CD8-positive, alpha-beta memory T cell (primary cell): ENCODE results near the gene SULF2. TPM values are rescaled to one million over a fixed set of nuclear protein-coding genes. Genes with fewer than 3 reads are reported as not detected.

Source experiments
- CTCF ChIA-PET: fragments of 350-600 bp; sonication (Branson Sonifier 250); formaldehyde crosslinking; loops from one replicate; lab custom pipeline; 2021; ENCODE audit warnings: antibody characterized with exemption; lab: Charles Lee
- POLR2A ChIA-PET: fragments of 350-600 bp; sonication (Branson Sonifier 250); formaldehyde crosslinking; loops from one replicate; lab custom pipeline; 2021; ENCODE audit warnings: antibody characterized with exemption; lab: Charles Lee
- DNase-seq, 5 donors: peaks; one replicate each; pipeline versions ENCODE4 v3.0.0 to v3.0.0-alpha.2; 2020 to 2022; ENCODE audit warnings: mixed read lengths in 1 of 5
- H3K27ac ChIP-seq: one replicate; pipeline ENCODE4 v1.7.0; 2013; ENCODE audit warnings: low read depth, mild to moderate bottlenecking, low read length, moderate library complexity
- H3K27me3 ChIP-seq: 2 replicates; pipeline ENCODE4 v1.7.0; 2013; ENCODE audit warnings: low read length, mild to moderate bottlenecking; ENCODE audit not compliant: insufficient read depth, poor library complexity, severe bottlenecking
- H3K36me3 ChIP-seq: 2 replicates; pipeline ENCODE4 v1.7.0; 2013; ENCODE audit warnings: mild to moderate bottlenecking, low read length, moderate library complexity; ENCODE audit not compliant: insufficient read depth
- H3K4me1 ChIP-seq: 2 replicates; pipeline ENCODE4 v1.7.0; 2013; ENCODE audit warnings: mild to moderate bottlenecking, low read length, moderate library complexity; ENCODE audit not compliant: insufficient read depth
- H3K4me3 ChIP-seq: 2 replicates; pipeline ENCODE4 v1.7.0; 2013; ENCODE audit warnings: mild to moderate bottlenecking, low read length
- H3K9me3 ChIP-seq: 2 replicates; pipeline ENCODE4 v1.7.0; 2013; ENCODE audit warnings: mild to moderate bottlenecking, low read length
- H3K27ac Mint-ChIP-seq, 8 donors: one replicate each; pipeline ENCODE4 v1.8.0; 2020 to 2021; ENCODE audit warnings: mixed read lengths in 8 of 8, mild to moderate bottlenecking in 6 of 8, inconsistent platforms in 3 of 8, moderate library complexity in 3 of 8
- H3K27me3 Mint-ChIP-seq, 2 donors: one replicate each; pipeline ENCODE4 v1.8.0; 2020 to 2021; ENCODE audit warnings: mixed read lengths in 2 of 2, mild to moderate bottlenecking in 1 of 2, moderate library complexity in 1 of 2
- H3K36me3 Mint-ChIP-seq, 3 donors: one replicate each; pipeline ENCODE4 v1.8.0; 2020 to 2021; ENCODE audit warnings: mixed read lengths in 3 of 3, inconsistent platforms in 1 of 3, mild to moderate bottlenecking in 1 of 3
- H3K4me1 Mint-ChIP-seq, 3 donors: one replicate each; pipeline ENCODE4 v1.8.0; 2020 to 2021; ENCODE audit warnings: mixed read lengths in 3 of 3, inconsistent platforms in 1 of 3, mild to moderate bottlenecking in 1 of 3
- H3K4me3 Mint-ChIP-seq, 7 donors: one replicate each; pipeline ENCODE4 v1.8.0; 2020 to 2021; ENCODE audit warnings: mixed read lengths in 7 of 7, mild to moderate bottlenecking in 6 of 7, moderate library complexity in 4 of 7, inconsistent platforms in 2 of 7
- H3K9me3 Mint-ChIP-seq, 5 donors: one replicate each; pipeline ENCODE4 v1.8.0; 2020 to 2022; ENCODE audit warnings: mixed read lengths in 5 of 5, mild to moderate bottlenecking in 3 of 5, moderate library complexity in 2 of 5, inconsistent platforms in 1 of 5
- polyA plus RNA-seq: library from polyadenylated mRNA; unstranded; fragments of 300-500 nt; fragmentation: Illumina TruSeq; gene quantifications from one replicate; pipeline ENCODE4 v1.2.3, GENCODE V29; 2021
- total RNA-seq, 2 experiments: library from RNA; stranded (reverse); gene quantifications; one replicate each; pipeline ENCODE4 v1.2.3, GENCODE V29; 2021

SULF2 gene
- total and polyA plus RNA-seq, 3 experiments from 2014 or later: 0.28 to 1.4 (median 1.1) TPM

- POLR2A ChIA-PET: no interaction called here
- peaks cover 17 to 28% of the 10 kb centered on the region in 2 donors for H3K27me3 Mint-ChIP-seq
- no peak overlapping the region for H3K27ac ChIP-seq
- H3K27ac Mint-ChIP-seq: no peak overlapping the region
- no peak overlapping the region for H3K4me3 Mint-ChIP-seq
- H3K4me1 Mint-ChIP-seq: no peaks in the 10 kb centered on the region
- peaks cover 0 to 3% (median 0%) of the 10 kb centered on the region in 5 donors for H3K9me3 Mint-ChIP-seq
- no peak for DNase-seq
- no peaks in the 10 kb centered on the region for H3K27me3 ChIP-seq
- no peaks in the 10 kb centered on the region for H3K36me3 Mint-ChIP-seq
- no peaks in the 10 kb centered on the region for H3K36me3 ChIP-seq
- H3K9me3 ChIP-seq: no peaks in the 10 kb centered on the region
- CTCF ChIA-PET: no interaction called here
- H3K4me3 ChIP-seq: no peak overlapping the region
- H3K4me1 ChIP-seq: no peaks in the 10 kb centered on the region
Observed at GRCh38 chr20:47778398-47779354, 6.6 kb downstream of the SULF2 start.

GRCh38 chr20:47777220-47777619 is 8.1 kb downstream of the SULF2 start:
- Mint-ChIP-seq H3K4me3 (peak overlapping the region in 1 of 7 donors; percentile 65), H3K36me3 (no peaks in the 10 kb centered on the region), H3K27ac (no peak overlapping the region), H3K27me3 (peaks cover 10 to 14% of the 10 kb centered on the region in 2 donors), H3K4me1 (no peaks in the 10 kb centered on the region), H3K9me3 (peaks cover 0 to 3% (median 0%) of the 10 kb centered on the region in 5 donors)
- H3K4me1 ChIP-seq: no peaks in the 10 kb centered on the region
- no peak overlapping the region for H3K4me3 ChIP-seq
- DNase-seq: no peak
- no peaks in the 10 kb centered on the region for H3K9me3 ChIP-seq
- H3K27ac ChIP-seq: no peak overlapping the region
- ChIA-PET CTCF (no interaction called here), POLR2A (no interaction called here)
- H3K36me3 ChIP-seq: no peaks in the 10 kb centered on the region
- H3K27me3 ChIP-seq: no peaks in the 10 kb centered on the region

GRCh38 chr20:47776639-47777038 is 8.6 kb downstream of the SULF2 start:
- no peaks in the 10 kb centered on the region for H3K27me3 ChIP-seq
- H3K36me3 Mint-ChIP-seq: no peaks in the 10 kb centered on the region
- H3K4me3 ChIP-seq: no peak overlapping the region
- ChIA-PET POLR2A (no interaction called here), CTCF (no interaction called here)
- H3K27ac ChIP-seq: no peak overlapping the region
- peaks cover 9 to 10% of the 10 kb centered on the region in 2 donors for H3K27me3 Mint-ChIP-seq
- no peaks in the 10 kb centered on the region for H3K4me1 ChIP-seq
- no peaks in the 10 kb centered on the region for H3K4me1 Mint-ChIP-seq
- no peaks in the 10 kb centered on the region for H3K36me3 ChIP-seq
- H3K9me3 ChIP-seq: no peaks in the 10 kb centered on the region
- H3K4me3 Mint-ChIP-seq: no peak overlapping the region
- H3K9me3 Mint-ChIP-seq: peaks cover 0 to 3% (median 0%) of the 10 kb centered on the region in 5 donors
- no peak overlapping the region for H3K27ac Mint-ChIP-seq
- no peak for DNase-seq

- Mint-ChIP-seq H3K36me3 (no peaks in the 10 kb centered on the region), H3K27me3 (peaks cover 6 to 10% of the 10 kb centered on the region in 2 donors), H3K27ac (no peak overlapping the region), H3K9me3 (peaks cover 0 to 3% (median 0%) of the 10 kb centered on the region in 5 donors), H3K4me3 (no peak overlapping the region), H3K4me1 (no peaks in the 10 kb centered on the region)
- H3K27ac ChIP-seq: no peak overlapping the region
- no peaks in the 10 kb centered on the region for H3K4me1 ChIP-seq
- DNase-seq: no peak
- no peak overlapping the region for H3K4me3 ChIP-seq
- POLR2A ChIA-PET: no interaction called here
- H3K9me3 ChIP-seq: no peaks in the 10 kb centered on the region
- H3K27me3 ChIP-seq: no peaks in the 10 kb centered on the region
- CTCF ChIA-PET: no interaction called here
- no peaks in the 10 kb centered on the region for H3K36me3 ChIP-seq
Observed at GRCh38 chr20:47775841-47776240, 9.4 kb downstream of the SULF2 start.

- DNase-seq: no peak
- H3K4me3 ChIP-seq: no peak overlapping the region
- H3K27me3 ChIP-seq: no peaks in the 10 kb centered on the region
- H3K36me3 ChIP-seq: no peaks in the 10 kb centered on the region
- H3K9me3 ChIP-seq: no peaks in the 10 kb centered on the region
- H3K27ac ChIP-seq: no peak overlapping the region
- H3K27me3 Mint-ChIP-seq: peaks cover 5 to 10% of the 10 kb centered on the region in 2 donors
- no peak overlapping the region for H3K4me3 Mint-ChIP-seq
- H3K27ac Mint-ChIP-seq: no peak overlapping the region
- ChIA-PET CTCF (no interaction called here), POLR2A (no interaction called here)
- no peaks in the 10 kb centered on the region for H3K4me1 ChIP-seq
- no peaks in the 10 kb centered on the region for H3K4me1 Mint-ChIP-seq
- H3K9me3 Mint-ChIP-seq: peaks cover 0 to 3% (median 0%) of the 10 kb centered on the region in 5 donors
- H3K36me3 Mint-ChIP-seq: no peaks in the 10 kb centered on the region
Observed at GRCh38 chr20:47775039-47775438, 10.2 kb downstream of the SULF2 start.

- Mint-ChIP-seq H3K4me1 (no peaks in the 10 kb centered on the region), H3K4me3 (no peak overlapping the region), H3K36me3 (no peaks in the 10 kb centered on the region), H3K9me3 (peaks cover 0 to 3% (median 0%) of the 10 kb centered on the region in 5 donors), H3K27ac (no peak overlapping the region), H3K27me3 (peaks cover 5 to 8% of the 10 kb centered on the region in 2 donors)
- no peak overlapping the region for H3K27ac ChIP-seq
- ChIA-PET POLR2A (no interaction called here), CTCF (no interaction called here)
- no peak for DNase-seq
- H3K4me3 ChIP-seq: no peak overlapping the region
- no peaks in the 10 kb centered on the region for H3K4me1 ChIP-seq
- H3K27me3 ChIP-seq: no peaks in the 10 kb centered on the region
- no peaks in the 10 kb centered on the region for H3K36me3 ChIP-seq
- H3K9me3 ChIP-seq: no peaks in the 10 kb centered on the region
Observed at GRCh38 chr20:47774131-47774777, 11.0 kb downstream of the SULF2 start.

- Mint-ChIP-seq H3K9me3 (peaks cover 0 to 3% (median 0%) of the 10 kb centered on the region in 5 donors), H3K27me3 (peaks cover 5% of the 10 kb centered on the region in 2 donors), H3K4me3 (no peak overlapping the region), H3K36me3 (no peaks in the 10 kb centered on the region), H3K27ac (no peak overlapping the region), H3K4me1 (no peaks in the 10 kb centered on the region)
- CTCF ChIA-PET: no interaction called here
- DNase-seq: no peak
- no peaks in the 10 kb centered on the region for H3K36me3 ChIP-seq
- H3K27me3 ChIP-seq: no peaks in the 10 kb centered on the region
- no peaks in the 10 kb centered on the region for H3K4me1 ChIP-seq
- H3K9me3 ChIP-seq: no peaks in the 10 kb centered on the region
- no peak overlapping the region for H3K4me3 ChIP-seq
- POLR2A ChIA-PET: no interaction called here
- no peak overlapping the region for H3K27ac ChIP-seq
Observed at GRCh38 chr20:47773371-47773786, 11.9 kb downstream of the SULF2 start.

GRCh38 chr20:47770935-47771334 is 14.3 kb downstream of the SULF2 start:
- Histone ChIP-seq H3K36me3 (no peaks in the 10 kb centered on the region), H3K4me1 (no peaks in the 10 kb centered on the region), H3K4me3 (no peak overlapping the region), H3K27me3 (no peaks in the 10 kb centered on the region), H3K27ac (no peak overlapping the region), H3K9me3 (no peaks in the 10 kb centered on the region)
- Mint-ChIP-seq H3K27ac (no peak overlapping the region), H3K36me3 (no peaks in the 10 kb centered on the region), H3K27me3 (peaks cover 2 to 7% of the 10 kb centered on the region in 2 donors), H3K9me3 (peaks cover 0 to 1% (median 0%) of the 10 kb centered on the region in 5 donors), H3K4me1 (no peaks in the 10 kb centered on the region), H3K4me3 (no peak overlapping the region)
- CTCF ChIA-PET: no interaction called here
- POLR2A ChIA-PET: no interaction called here
- no peak for DNase-seq
